HG03460 (cell line): ENCODE results near the gene GP9.

Source experiments
- ATAC-seq: cut with Tn5 transposase; IDR thresholded peaks from one replicate; pipeline ENCODE4 v1.9.1; 2021; ENCODE audit not compliant: unreplicated experiment

Gene GP9

GRCh38 chr3:129027544-129027880, 33.1 kb upstream of the GP9 start:
- ATAC-seq: no peak

- no peak for ATAC-seq
Measured at GRCh38 chr3:129028866-129029265, 31.7 kb upstream of the GP9 start.

- ATAC-seq: no peak
Measured at GRCh38 chr3:129030611-129031010, 30.0 kb upstream of the GP9 start.

GRCh38 chr3:129031476-129032215, 28.9 kb upstream of the GP9 start:
- no peak for ATAC-seq

GRCh38 chr3:129032716-129033115, 27.9 kb upstream of the GP9 start:
- ATAC-seq: no peak

GRCh38 chr3:129033151-129033550, 27.4 kb upstream of the GP9 start:
- ATAC-seq: no peak

- ATAC-seq: no peak
Measured at GRCh38 chr3:129033633-129034321, 26.8 kb upstream of the GP9 start.

- no peak for ATAC-seq
Measured at GRCh38 chr3:129034642-129035041, 25.9 kb upstream of the GP9 start.

- no peak for ATAC-seq
Measured at GRCh38 chr3:129035360-129036221, 25.0 kb upstream of the GP9 start.

GRCh38 chr3:129036222-129037092, 24.1 kb upstream of the GP9 start:
- ATAC-seq: no peak

- no peak for ATAC-seq
Measured at GRCh38 chr3:129037093-129037419, 23.5 kb upstream of the GP9 start.

- no peak for ATAC-seq
Measured at GRCh38 chr3:129038121-129038855, 22.3 kb upstream of the GP9 start.

- ATAC-seq: no peak
Measured at GRCh38 chr3:129039271-129040038, 21.1 kb upstream of the GP9 start.

- no peak for ATAC-seq
Measured at GRCh38 chr3:129040039-129040336, 20.6 kb upstream of the GP9 start.

GRCh38 chr3:129040579-129041300, 19.8 kb upstream of the GP9 start:
- ATAC-seq: no peak

- no peak for ATAC-seq
Measured at GRCh38 chr3:129045675-129046036, 14.9 kb upstream of the GP9 start.

GRCh38 chr3:129046037-129046731, 14.4 kb upstream of the GP9 start:
- no peak for ATAC-seq

GRCh38 chr3:129046732-129047552, 13.6 kb upstream of the GP9 start:
- ATAC-seq: no peak
